ENCODE measurements around the gene PAQR8.

GRCh38 chr6:52341561-52342260 lies 20.2 kb upstream of the PAQR8 start:
- no peak for TF ChIP-seq CTCF (IDR thresholded peaks at IDR 0.05; ENCODE audit: poor library complexity, severe bottlenecking)
- no peak for TF ChIP-seq EP300 (conservative IDR thresholded peaks at IDR 0.05; ENCODE audit: poor library complexity, severe bottlenecking)
- TF ChIP-seq EZH2 (IDR thresholded peaks at IDR 0.05; ENCODE audit: borderline replicate concordance, insufficient read depth, low read length, poor library complexity, severe bottlenecking) = no peak
- TF ChIP-seq, protein P1, sequence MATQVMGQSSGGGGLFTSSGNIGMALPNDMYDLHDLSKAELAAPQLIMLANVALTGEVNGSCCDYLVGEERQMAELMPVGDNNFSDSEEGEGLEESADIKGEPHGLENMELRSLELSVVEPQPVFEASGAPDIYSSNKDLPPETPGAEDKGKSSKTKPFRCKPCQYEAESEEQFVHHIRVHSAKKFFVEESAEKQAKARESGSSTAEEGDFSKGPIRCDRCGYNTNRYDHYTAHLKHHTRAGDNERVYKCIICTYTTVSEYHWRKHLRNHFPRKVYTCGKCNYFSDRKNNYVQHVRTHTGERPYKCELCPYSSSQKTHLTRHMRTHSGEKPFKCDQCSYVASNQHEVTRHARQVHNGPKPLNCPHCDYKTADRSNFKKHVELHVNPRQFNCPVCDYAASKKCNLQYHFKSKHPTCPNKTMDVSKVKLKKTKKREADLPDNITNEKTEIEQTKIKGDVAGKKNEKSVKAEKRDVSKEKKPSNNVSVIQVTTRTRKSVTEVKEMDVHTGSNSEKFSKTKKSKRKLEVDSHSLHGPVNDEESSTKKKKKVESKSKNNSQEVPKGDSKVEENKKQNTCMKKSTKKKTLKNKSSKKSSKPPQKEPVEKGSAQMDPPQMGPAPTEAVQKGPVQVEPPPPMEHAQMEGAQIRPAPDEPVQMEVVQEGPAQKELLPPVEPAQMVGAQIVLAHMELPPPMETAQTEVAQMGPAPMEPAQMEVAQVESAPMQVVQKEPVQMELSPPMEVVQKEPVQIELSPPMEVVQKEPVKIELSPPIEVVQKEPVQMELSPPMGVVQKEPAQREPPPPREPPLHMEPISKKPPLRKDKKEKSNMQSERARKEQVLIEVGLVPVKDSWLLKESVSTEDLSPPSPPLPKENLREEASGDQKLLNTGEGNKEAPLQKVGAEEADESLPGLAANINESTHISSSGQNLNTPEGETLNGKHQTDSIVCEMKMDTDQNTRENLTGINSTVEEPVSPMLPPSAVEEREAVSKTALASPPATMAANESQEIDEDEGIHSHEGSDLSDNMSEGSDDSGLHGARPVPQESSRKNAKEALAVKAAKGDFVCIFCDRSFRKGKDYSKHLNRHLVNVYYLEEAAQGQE (IDR thresholded peaks at IDR 0.05; ENCODE audit: borderline replicate concordance) = no peak
- no peak for TF ChIP-seq RAD21 (conservative IDR thresholded peaks at IDR 0.05)
- no peak for TF ChIP-seq POLR2AphosphoS5 (IDR thresholded peaks at IDR 0.05)
- no peak for TF ChIP-seq MXI1 (conservative IDR thresholded peaks at IDR 0.05; ENCODE audit: poor library complexity, severe bottlenecking)
- no peak for TF ChIP-seq TAF1 (IDR thresholded peaks at IDR 0.05; ENCODE audit: low read depth)
- TF ChIP-seq SMC3 (conservative IDR thresholded peaks at IDR 0.05; ENCODE audit: poor library complexity) = no peak
